ENCODE measurements around the gene ZNF865.

GRCh38 chr19:55640577-55641425 is 35.4 kb downstream of the ZNF865 start, which contains the start of gene ZNF580:
- no peak for TF ChIP-seq CTCF (IDR thresholded peaks at IDR 0.05; ENCODE audit: control extremely low read depth in 1 of 3, insufficient read depth in 1 of 3, low read depth in 1 of 3, low read length in 3 of 3)
- no peak for TF ChIP-seq SIN3A (conservative IDR thresholded peaks at IDR 0.05 in 1 of 2, IDR thresholded peaks at IDR 0.05 in 1 of 2; ENCODE audit: low read depth in 1 of 2, low read length in 2 of 2)
- no peak for TF ChIP-seq POLR2A (IDR thresholded peaks at IDR 0.05; ENCODE audit: control extremely low read depth in 1 of 2, low read depth in 2 of 2, low read length in 2 of 2)

All from H1 (cell line).